ENCODE data around the gene UST. TPM values are rescaled to one million over a fixed set of nuclear protein-coding genes. Genes with fewer than 3 reads are reported as not detected.

Gene UST
- total and polyA plus RNA-seq, 9 of the 15 experiments (the other 6 are each of a cell fraction or from before 2014, with no cell fraction given), result 0.04 to 0.10 TPM; not detected in 7

DNA sequence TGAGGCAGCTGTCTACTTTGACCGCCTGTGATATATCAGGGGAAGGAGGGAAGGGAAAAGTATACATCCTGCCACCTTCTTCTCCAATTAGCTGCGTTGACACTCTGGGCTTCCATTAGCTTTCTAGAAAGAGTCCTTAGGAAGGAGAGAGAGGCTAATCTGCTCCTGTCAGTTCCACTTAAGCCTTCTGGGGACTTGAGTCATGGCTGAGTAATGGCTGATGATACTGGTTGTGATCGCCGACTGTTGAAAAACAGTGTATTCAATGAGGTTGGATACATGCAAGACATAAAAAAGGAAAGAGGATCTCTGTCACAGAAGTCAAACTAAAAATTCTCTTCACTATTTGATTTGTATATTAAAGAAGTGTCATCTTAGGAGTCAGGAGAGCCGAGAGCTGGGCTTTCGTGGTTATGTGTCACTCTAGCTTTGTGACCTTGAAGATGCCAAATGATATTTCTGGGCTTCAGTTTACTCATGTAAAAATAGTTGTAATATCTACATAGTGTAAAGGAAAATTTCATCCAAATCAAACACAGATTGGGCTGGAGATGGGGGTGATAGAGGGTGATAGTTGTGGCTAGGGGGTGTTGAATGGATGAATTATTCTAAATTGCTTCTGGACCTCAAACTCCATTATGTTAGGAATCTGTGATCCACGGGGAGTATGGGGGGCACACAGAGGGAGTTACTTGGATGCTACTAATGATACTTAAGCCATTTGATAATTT, 189.0 kb downstream of the UST start:
- ATAC-seq (no peak), FAIRE-seq (no peak), DNase-seq (ENCODE audit: extremely low read depth in 1 of 4, low spot score in 3 of 4) (no peak)
- Histone ChIP-seq H3K9me1 (ENCODE audit: control insufficient read depth, insufficient read depth, low read length) (no peaks in the 10 kb centered on the region), H3K27ac (ENCODE audit: extremely low read depth, low read depth, low read length) (no peak overlapping the region), H3K9me3 (replicated peaks; ENCODE audit: control insufficient read depth, insufficient read depth, low read depth, low read length) (no peaks in the 10 kb centered on the region), H3K27me3 (ENCODE audit: control insufficient read depth in 2 of 2, insufficient read depth in 2 of 2, low read length in 2 of 2) (0 out of 5 replicates have a peak, but pooled peaks cover 0 to 4% of the 10 kb centered on the region in 2 experiments), H4K20me1 (replicated peaks; ENCODE audit: control insufficient read depth, insufficient read depth, low read length) (no peaks in the 10 kb centered on the region), H3K36me3 (ENCODE audit: control insufficient read depth, insufficient read depth, low read length) (no peaks in the 10 kb centered on the region), H3K4me2 (ENCODE audit: insufficient read depth, low read length) (no peak overlapping the region), H3K4me1 (replicated peaks in 1 of 2; ENCODE audit: control insufficient read depth in 2 of 2, insufficient read depth in 2 of 2, low read length in 2 of 2) (no peaks in the 10 kb centered on the region), H3K79me2 (ENCODE audit: control insufficient read depth, insufficient read depth, low read length) (no peaks in the 10 kb centered on the region), H3K9ac (ENCODE audit: insufficient read depth in 1 of 2, low read depth in 2 of 2, low read length in 2 of 2) (no peak overlapping the region), H3K4me3 (no peak overlapping the region), H2AFZ (ENCODE audit: low read depth, low read length) (no peak overlapping the region)
- under 1% methylated on average over 7 of the region's 7 CpGs for WGBS (ENCODE audit: insufficient coverage, low coverage, missing lambda C conversion rate)
- BruUV-seq (replicated peaks), result no TSS peak
- no peak for TF ChIP-seq SP2 (IDR thresholded peaks at IDR 0.05; ENCODE audit: extremely low read depth, low read depth, low read length, poor library complexity, severe bottlenecking)
- peak; percentile 78 for TF ChIP-seq FOSL1 (tag; conservative IDR thresholded peaks at IDR 0.05)
- ChIA-PET CTCF (ENCODE audit: low intra/inter-chr PET ratio) (no interaction called here), POLR2A (no interaction called here)
- intact Hi-C loops (cut with micrococcal nuclease), result no loop called here
- in situ Hi-C loops (cut with MboI), result no loop called here

DNA sequence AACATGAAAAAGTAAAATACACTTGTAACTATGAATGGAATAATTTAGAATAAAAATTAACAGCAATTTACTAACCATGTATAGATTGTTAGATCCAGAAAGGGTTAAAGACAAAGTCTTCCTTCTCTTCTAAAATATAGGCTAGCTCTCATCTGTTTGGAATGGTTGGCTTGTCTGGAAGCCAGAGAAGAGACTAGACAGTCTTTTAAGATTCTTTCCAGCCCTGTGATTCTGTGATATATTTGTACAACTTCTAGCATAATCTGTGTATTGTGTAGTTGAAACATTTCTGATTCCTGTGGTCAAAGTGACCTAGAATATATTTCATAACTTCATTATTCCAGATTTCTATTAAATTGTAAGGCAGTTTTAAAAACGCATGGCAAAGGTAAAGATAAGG, 196.6 kb downstream of the UST start:
- DNase-seq (ENCODE audit: extremely low read depth in 1 of 4, low spot score in 3 of 4), result no peak
- CTCF ChIA-PET (ENCODE audit: low intra/inter-chr PET ratio), result no interaction called here
- no peak for ATAC-seq
- in situ Hi-C loops (cut with MboI), result no loop called here
- POLR2A ChIA-PET, result interaction anchor here (0.6 kb wide), 1 partner anchor 1482 kb away, joined by 3 read pairs; no protein-coding TSS in a partner anchor
- Histone ChIP-seq H2AFZ (ENCODE audit: low read depth, low read length) (no peak overlapping the region), H3K4me2 (ENCODE audit: insufficient read depth, low read length) (no peak overlapping the region), H3K27ac (ENCODE audit: extremely low read depth, low read depth, low read length) (no peak overlapping the region), H3K36me3 (ENCODE audit: control insufficient read depth, insufficient read depth, low read length) (no peaks in the 10 kb centered on the region), H3K79me2 (ENCODE audit: control insufficient read depth, insufficient read depth, low read length) (no peaks in the 10 kb centered on the region), H4K20me1 (replicated peaks; ENCODE audit: control insufficient read depth, insufficient read depth, low read length) (no peaks in the 10 kb centered on the region), H3K9me3 (replicated peaks; ENCODE audit: control insufficient read depth, insufficient read depth, low read depth, low read length) (no peaks in the 10 kb centered on the region), H3K4me1 (replicated peaks in 1 of 2; ENCODE audit: control insufficient read depth in 2 of 2, insufficient read depth in 2 of 2, low read length in 2 of 2) (no peaks in the 10 kb centered on the region), H3K4me3 (no peak overlapping the region), H3K9me1 (ENCODE audit: control insufficient read depth, insufficient read depth, low read length) (no peaks in the 10 kb centered on the region), H3K9ac (ENCODE audit: insufficient read depth in 1 of 2, low read depth in 2 of 2, low read length in 2 of 2) (no peak overlapping the region), H3K27me3 (ENCODE audit: control insufficient read depth in 2 of 2, insufficient read depth in 2 of 2, low read length in 2 of 2) (peaks cover 0 to 2% of the 10 kb centered on the region in 2 experiments; a peak in 1 of 5 replicates)
- 0% methylated on average over 1 of the region's 1 CpG for WGBS (ENCODE audit: insufficient coverage, low coverage, missing lambda C conversion rate)
- BruUV-seq (replicated peaks), result no TSS peak
- no peak for FAIRE-seq
- intact Hi-C loops (cut with micrococcal nuclease), result no loop called here
- TF ChIP-seq ZNF354B (CRISPR knock-in tag; IDR thresholded peaks at IDR 0.05) (no peak), SOX6 (IDR thresholded peaks at IDR 0.05) (no peak), HIVEP1 (CRISPR knock-in tag; IDR thresholded peaks at IDR 0.05) (no peak), ARHGAP35 (IDR thresholded peaks at IDR 0.05; ENCODE audit: partially characterized antibody) (no peak), SAP30 (IDR thresholded peaks at IDR 0.05; ENCODE audit: borderline replicate concordance, insufficient read depth, low read depth, low read length, poor library complexity, severe bottlenecking) (no peak), POLR3G (IDR thresholded peaks at IDR 0.05; ENCODE audit: extremely low read depth, insufficient read length, insufficient replicate concordance) (no peak), SIN3B (IDR thresholded peaks at IDR 0.05; ENCODE audit: low read depth) (no peak), ZNF165 (CRISPR knock-in tag; IDR thresholded peaks at IDR 0.05; ENCODE audit: borderline replicate concordance) (no peak), ZFX (CRISPR knock-in tag; IDR thresholded peaks at IDR 0.05) (no peak), ZNF217 (CRISPR knock-in tag; IDR thresholded peaks at IDR 0.05) (no peak), PPARD (CRISPR knock-in tag; IDR thresholded peaks at IDR 0.05) (no peak), SMARCA4 (IDR thresholded peaks at IDR 0.05) (no peak)
- TF ChIP-seq, protein P1, sequence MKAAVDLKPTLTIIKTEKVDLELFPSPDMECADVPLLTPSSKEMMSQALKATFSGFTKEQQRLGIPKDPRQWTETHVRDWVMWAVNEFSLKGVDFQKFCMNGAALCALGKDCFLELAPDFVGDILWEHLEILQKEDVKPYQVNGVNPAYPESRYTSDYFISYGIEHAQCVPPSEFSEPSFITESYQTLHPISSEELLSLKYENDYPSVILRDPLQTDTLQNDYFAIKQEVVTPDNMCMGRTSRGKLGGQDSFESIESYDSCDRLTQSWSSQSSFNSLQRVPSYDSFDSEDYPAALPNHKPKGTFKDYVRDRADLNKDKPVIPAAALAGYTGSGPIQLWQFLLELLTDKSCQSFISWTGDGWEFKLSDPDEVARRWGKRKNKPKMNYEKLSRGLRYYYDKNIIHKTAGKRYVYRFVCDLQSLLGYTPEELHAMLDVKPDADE (conservative IDR thresholded peaks at IDR 0.05; ENCODE audit: control insufficient read depth, low read depth, low read length), result no peak
- TF ChIP-seq, protein P2, sequence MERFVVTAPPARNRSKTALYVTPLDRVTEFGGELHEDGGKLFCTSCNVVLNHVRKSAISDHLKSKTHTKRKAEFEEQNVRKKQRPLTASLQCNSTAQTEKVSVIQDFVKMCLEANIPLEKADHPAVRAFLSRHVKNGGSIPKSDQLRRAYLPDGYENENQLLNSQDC (CRISPR knock-in tag; IDR thresholded peaks at IDR 0.05), result no peak
